Measurements from ENCODE around the gene HSP90AB1.

- TF ChIP-seq, protein P1, sequence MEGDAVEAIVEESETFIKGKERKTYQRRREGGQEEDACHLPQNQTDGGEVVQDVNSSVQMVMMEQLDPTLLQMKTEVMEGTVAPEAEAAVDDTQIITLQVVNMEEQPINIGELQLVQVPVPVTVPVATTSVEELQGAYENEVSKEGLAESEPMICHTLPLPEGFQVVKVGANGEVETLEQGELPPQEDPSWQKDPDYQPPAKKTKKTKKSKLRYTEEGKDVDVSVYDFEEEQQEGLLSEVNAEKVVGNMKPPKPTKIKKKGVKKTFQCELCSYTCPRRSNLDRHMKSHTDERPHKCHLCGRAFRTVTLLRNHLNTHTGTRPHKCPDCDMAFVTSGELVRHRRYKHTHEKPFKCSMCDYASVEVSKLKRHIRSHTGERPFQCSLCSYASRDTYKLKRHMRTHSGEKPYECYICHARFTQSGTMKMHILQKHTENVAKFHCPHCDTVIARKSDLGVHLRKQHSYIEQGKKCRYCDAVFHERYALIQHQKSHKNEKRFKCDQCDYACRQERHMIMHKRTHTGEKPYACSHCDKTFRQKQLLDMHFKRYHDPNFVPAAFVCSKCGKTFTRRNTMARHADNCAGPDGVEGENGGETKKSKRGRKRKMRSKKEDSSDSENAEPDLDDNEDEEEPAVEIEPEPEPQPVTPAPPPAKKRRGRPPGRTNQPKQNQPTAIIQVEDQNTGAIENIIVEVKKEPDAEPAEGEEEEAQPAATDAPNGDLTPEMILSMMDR (IDR thresholded peaks at IDR 0.05): no peak
- TF ChIP-seq POLR2AphosphoS5 (IDR thresholded peaks at IDR 0.05): no peak
These were observed 26.0 kb upstream of the HSP90AB1 start for GRCh38 chr6:44220913-44221290.

Data from stomach (tissue), 4 donors.